Prostate gland (tissue), 2 donors: ENCODE measurements around the gene ITGA6.

Experiments
- POLR2A ChIP-seq: fragments of 450-650 bp; IDR thresholded peaks from one replicate; pipeline ENCODE4 v1.6.1; 2016; ENCODE audit warnings: antibody characterized with exemption, mild to moderate bottlenecking
- POLR2AphosphoS5 ChIP-seq: sonication (generic); formaldehyde crosslinking; IDR thresholded peaks from one replicate; pipeline ENCODE4 v1.6.1; 2017; ENCODE audit warnings: antibody characterized with exemption
- TF ChIP-seq, protein P1 (sequence below), 4 experiments: fragments of 200-600 bp in 2 of 4; fragments of 450-650 bp in 2 of 4; sonication (generic) in 2 of 4; IDR thresholded peaks; 1 replicate in 3 of 4; 2 replicates in 1 of 4; pipeline ENCODE4 v1.5.1; 2016 to 2019; ENCODE audit warnings: antibody characterized with exemption in 4 of 4, mild to moderate bottlenecking in 2 of 4, moderate library complexity in 2 of 4

DNA sequence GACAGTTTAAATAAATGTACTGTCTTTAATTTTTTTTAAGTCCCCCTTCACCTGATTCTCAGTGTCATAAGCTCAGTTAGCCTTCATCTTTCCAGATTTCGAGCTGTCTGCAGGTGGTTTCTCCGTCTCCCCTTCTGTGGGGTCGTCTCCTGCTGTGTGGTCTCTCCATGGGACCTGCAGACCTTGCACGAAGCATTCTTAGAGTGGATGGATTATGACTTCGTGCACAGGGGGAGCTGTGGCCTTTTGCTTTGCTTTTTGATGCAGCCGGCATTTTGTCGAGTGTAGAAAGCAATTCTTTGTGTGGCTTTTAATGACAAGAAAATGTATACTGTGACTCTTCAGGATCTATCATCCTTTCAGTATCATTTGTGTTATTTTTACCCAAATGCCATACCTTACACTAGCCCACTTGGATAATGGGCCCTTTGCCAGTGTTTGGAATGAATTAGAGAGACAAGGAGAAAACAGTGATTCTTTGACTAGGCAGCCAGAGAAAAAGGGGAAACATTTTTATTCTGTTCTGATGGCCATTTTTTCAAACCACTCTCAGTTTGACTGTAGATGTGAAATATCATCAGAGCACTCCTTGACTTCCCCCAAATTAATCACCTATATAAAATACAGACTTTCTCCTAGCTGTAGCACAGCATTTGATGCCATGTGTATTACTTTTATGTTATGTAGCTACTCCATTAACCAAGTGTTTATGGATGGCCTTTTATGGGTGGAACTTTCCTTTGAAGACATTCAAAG is 54.3 kb downstream of the ITGA6 start:
- TF ChIP-seq, protein P1, sequence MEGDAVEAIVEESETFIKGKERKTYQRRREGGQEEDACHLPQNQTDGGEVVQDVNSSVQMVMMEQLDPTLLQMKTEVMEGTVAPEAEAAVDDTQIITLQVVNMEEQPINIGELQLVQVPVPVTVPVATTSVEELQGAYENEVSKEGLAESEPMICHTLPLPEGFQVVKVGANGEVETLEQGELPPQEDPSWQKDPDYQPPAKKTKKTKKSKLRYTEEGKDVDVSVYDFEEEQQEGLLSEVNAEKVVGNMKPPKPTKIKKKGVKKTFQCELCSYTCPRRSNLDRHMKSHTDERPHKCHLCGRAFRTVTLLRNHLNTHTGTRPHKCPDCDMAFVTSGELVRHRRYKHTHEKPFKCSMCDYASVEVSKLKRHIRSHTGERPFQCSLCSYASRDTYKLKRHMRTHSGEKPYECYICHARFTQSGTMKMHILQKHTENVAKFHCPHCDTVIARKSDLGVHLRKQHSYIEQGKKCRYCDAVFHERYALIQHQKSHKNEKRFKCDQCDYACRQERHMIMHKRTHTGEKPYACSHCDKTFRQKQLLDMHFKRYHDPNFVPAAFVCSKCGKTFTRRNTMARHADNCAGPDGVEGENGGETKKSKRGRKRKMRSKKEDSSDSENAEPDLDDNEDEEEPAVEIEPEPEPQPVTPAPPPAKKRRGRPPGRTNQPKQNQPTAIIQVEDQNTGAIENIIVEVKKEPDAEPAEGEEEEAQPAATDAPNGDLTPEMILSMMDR (IDR thresholded peaks at IDR 0.05): no peak
- TF ChIP-seq POLR2A (no peak), POLR2AphosphoS5 (no peak)
